DND-41 (cell line): ENCODE data around the gene PSD4.

ENCODE experiments used
- ATAC-seq: fragments of 200-7000 bp; cut with Tn5 transposase; 3 replicates; pipeline ENCODE4 v1.9.1; 2021; ENCODE audit warnings: low read depth; ENCODE audit not compliant: insufficient read depth
- DNase-seq: peaks from one replicate; pipeline ENCODE4 v3.0.0-alpha.2; 2020
- H2AFZ ChIP-seq: 2 replicates; pipeline ENCODE4 v1.6.0; 2012; ENCODE audit warnings: low read depth, low read length
- H3K27ac ChIP-seq: 2 replicates; pipeline ENCODE4 v1.5.1; 2012; ENCODE audit warnings: low read length, inconsistent platforms
- H3K27me3 ChIP-seq: fragments of 200-600 bp; sonication (generic); 2 replicates; pipeline ENCODE4 v1.6.0; 2012; ENCODE audit warnings: low read length, mild to moderate bottlenecking, inconsistent platforms; ENCODE audit not compliant: insufficient read depth, poor library complexity
- H3K36me3 ChIP-seq: 2 replicates; pipeline ENCODE4 v1.5.1; 2012; ENCODE audit warnings: low read length, inconsistent platforms; ENCODE audit not compliant: insufficient read depth
- H3K4me1 ChIP-seq: 2 replicates; pipeline ENCODE4 v1.5.1; 2012; ENCODE audit warnings: mild to moderate bottlenecking, low read length; ENCODE audit not compliant: insufficient read depth
- H3K4me2 ChIP-seq: 2 replicates; pipeline ENCODE4 v1.6.0; 2012; ENCODE audit warnings: mild to moderate bottlenecking, moderate library complexity, low read length, inconsistent platforms; ENCODE audit not compliant: insufficient read depth
- H3K4me3 ChIP-seq, 2 experiments: fragments of 200-600 bp in 1 of 2; shearing (Covaris generic) in 1 of 2; 2 replicates each; pipeline ENCODE4 v1.5.1; 2012 to 2016; ENCODE audit warnings: inconsistent platforms in 2 of 2, low read length in 2 of 2, mild to moderate bottlenecking in 2 of 2, low read depth in 1 of 2, moderate library complexity in 1 of 2
- H3K79me2 ChIP-seq: 2 replicates; pipeline ENCODE4 v1.6.0; 2012; ENCODE audit warnings: low read length, inconsistent platforms; ENCODE audit not compliant: insufficient read depth
- H3K9ac ChIP-seq: 2 replicates; pipeline ENCODE4 v1.6.0; 2012; ENCODE audit warnings: low read depth, mild to moderate bottlenecking, inconsistent platforms, low read length, moderate library complexity
- H3K9me3 ChIP-seq: 2 replicates; pipeline ENCODE4 v1.5.1; 2012; ENCODE audit warnings: low read length, moderate library complexity, mild to moderate bottlenecking, inconsistent platforms; ENCODE audit not compliant: insufficient read depth, severe bottlenecking
- H4K20me1 ChIP-seq: 2 replicates; pipeline ENCODE4 v1.6.0; 2012; ENCODE audit warnings: low read length; ENCODE audit not compliant: insufficient read depth
- CTCF ChIP-seq: IDR thresholded peaks from 2 replicates; pipeline ENCODE4 v1.5.1; 2012; ENCODE audit warnings: borderline replicate concordance, low read length, moderate library complexity, mild to moderate bottlenecking; ENCODE audit not compliant: poor library complexity, severe bottlenecking; ENCODE audit errors: extremely low read depth
- EZH2 ChIP-seq: IDR thresholded peaks from 3 replicates; pipeline ENCODE4 v1.6.1; 2012; ENCODE audit warnings: borderline replicate concordance, low read depth, mild to moderate bottlenecking, moderate library complexity, low read length, inconsistent platforms; ENCODE audit not compliant: severe bottlenecking

The PSD4 gene

DNA sequence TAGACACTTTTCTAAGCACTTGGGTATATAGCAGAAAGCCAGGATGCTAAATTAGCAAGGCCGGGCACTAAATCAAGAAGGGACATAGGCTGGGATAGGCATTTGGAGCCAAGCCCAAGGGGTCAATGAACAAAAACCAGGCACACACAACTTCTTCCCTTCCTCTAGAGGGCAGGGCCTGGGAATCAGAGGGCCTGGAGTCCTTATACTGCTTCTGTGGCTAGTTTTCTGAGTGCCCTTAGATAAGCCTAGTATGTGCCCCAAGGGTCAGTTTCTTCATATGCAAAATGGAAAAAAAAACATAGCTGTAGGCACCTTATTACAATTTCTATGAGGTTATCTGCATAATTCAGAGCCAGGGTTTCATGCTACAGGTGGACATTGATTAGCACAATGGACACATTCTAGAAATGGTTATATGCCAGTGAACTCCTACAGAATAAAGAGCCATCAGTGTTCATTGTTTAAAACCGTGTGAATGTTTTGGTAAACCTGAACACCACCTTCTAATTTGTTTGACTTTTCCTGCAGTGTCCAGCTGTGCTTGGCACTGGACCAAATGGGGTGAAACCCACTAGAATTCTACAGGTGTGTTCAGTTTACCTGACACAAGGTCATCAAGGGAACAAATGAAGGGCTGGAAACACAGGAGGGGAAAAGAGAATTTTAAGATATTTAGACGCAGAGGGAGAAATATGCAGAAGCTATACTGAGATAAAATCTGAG lies 55.4 kb downstream of the PSD4 start:
- peaks cover 3% of the 10 kb centered on the region; the same call in 1 of the 2 replicates for H3K4me1 ChIP-seq
- H4K20me1 ChIP-seq = no peaks in the 10 kb centered on the region
- H3K79me2 ChIP-seq = no peaks in the 10 kb centered on the region
- H3K4me2 ChIP-seq = no peak overlapping the region
- no peak overlapping the region for H3K9ac ChIP-seq
- no peak for DNase-seq
- TF ChIP-seq EZH2 (no peak), CTCF (no peak)
- no peak overlapping the region for H3K4me3 ChIP-seq
- H3K36me3 ChIP-seq = no peaks in the 10 kb centered on the region
- H3K9me3 ChIP-seq = no peaks in the 10 kb centered on the region
- H3K27me3 ChIP-seq = no peaks in the 10 kb centered on the region
- ATAC-seq = no peak
- H3K27ac ChIP-seq = no peak overlapping the region
- H2AFZ ChIP-seq = no peak overlapping the region

DNA sequence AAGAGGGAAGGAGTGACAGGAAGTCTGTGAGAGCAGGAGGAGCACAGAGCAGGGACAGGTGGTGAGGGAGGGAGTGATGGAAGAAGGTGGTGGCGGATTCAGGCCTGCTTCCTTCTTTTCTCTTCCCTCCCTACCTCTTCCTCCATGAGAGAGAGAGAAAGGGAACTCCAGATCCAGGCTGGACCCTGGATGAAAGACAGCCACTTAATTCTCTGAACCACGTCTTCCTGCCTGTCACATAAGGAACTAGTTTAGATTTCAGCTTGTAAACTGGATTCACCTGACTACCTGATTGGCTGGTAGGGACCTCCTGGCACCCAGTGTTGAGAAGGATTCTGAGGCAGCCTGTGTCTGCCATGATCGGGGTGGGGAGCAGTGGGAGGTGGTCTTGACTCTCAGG lies 56.0 kb downstream of the PSD4 start:
- no peaks in the 10 kb centered on the region for H4K20me1 ChIP-seq
- no peak for ATAC-seq
- H3K4me3 ChIP-seq = no peak overlapping the region
- peaks cover 1% of the 10 kb centered on the region; the same call in 1 of the 2 replicates for H3K79me2 ChIP-seq
- DNase-seq = no peak
- TF ChIP-seq EZH2 (no peak), CTCF (no peak)
- H3K9me3 ChIP-seq = no peaks in the 10 kb centered on the region
- peaks cover 9% of the 10 kb centered on the region for H3K4me1 ChIP-seq
- no peaks in the 10 kb centered on the region for H3K27me3 ChIP-seq
- no peak overlapping the region for H3K4me2 ChIP-seq
- no peak overlapping the region for H2AFZ ChIP-seq
- no peak overlapping the region for H3K9ac ChIP-seq
- no peaks in the 10 kb centered on the region for H3K36me3 ChIP-seq
- H3K27ac ChIP-seq = no peak overlapping the region

DNA sequence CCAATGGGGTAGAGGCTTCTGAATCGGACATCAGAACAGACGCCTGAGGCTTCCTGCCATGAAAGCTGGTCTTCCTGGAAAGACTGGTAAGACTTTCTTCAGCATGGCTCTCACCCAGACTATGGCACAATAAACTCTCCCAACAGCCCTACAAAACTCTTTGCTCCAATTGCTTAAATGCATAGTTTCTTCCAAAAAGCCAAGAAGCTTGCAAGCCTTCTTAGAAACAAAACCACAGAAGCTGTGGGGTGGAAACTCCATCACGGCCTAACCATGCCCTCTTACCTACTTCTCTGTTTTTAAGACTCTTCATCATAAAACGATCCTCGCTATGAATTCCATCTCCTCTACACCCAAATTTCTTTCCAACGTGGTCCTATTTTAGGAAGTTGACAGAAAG lies 56.8 kb downstream of the PSD4 start:
- H3K9me3 ChIP-seq = no peaks in the 10 kb centered on the region
- DNase-seq (no peak), ATAC-seq (no peak)
- no peak overlapping the region for H3K27ac ChIP-seq
- H4K20me1 ChIP-seq = no peaks in the 10 kb centered on the region
- H3K9ac ChIP-seq = no peak overlapping the region
- peaks cover 8% of the 10 kb centered on the region for H3K79me2 ChIP-seq
- no peak overlapping the region for H2AFZ ChIP-seq
- H3K4me1 ChIP-seq = peaks cover 10% of the 10 kb centered on the region
- H3K4me2 ChIP-seq = no peak overlapping the region
- no peaks in the 10 kb centered on the region for H3K27me3 ChIP-seq
- no peak for TF ChIP-seq CTCF
- no peak for TF ChIP-seq EZH2
- H3K4me3 ChIP-seq = no peak overlapping the region
- no peaks in the 10 kb centered on the region for H3K36me3 ChIP-seq
